Fibroblast of skin of right biceps (primary cell): Measurements from ENCODE around the gene CCDC12.

Source experiments
- DNase-seq: peaks from one replicate; pipeline ENCODE4 v3.0.0-alpha.2; 2013

Gene CCDC12

DNA sequence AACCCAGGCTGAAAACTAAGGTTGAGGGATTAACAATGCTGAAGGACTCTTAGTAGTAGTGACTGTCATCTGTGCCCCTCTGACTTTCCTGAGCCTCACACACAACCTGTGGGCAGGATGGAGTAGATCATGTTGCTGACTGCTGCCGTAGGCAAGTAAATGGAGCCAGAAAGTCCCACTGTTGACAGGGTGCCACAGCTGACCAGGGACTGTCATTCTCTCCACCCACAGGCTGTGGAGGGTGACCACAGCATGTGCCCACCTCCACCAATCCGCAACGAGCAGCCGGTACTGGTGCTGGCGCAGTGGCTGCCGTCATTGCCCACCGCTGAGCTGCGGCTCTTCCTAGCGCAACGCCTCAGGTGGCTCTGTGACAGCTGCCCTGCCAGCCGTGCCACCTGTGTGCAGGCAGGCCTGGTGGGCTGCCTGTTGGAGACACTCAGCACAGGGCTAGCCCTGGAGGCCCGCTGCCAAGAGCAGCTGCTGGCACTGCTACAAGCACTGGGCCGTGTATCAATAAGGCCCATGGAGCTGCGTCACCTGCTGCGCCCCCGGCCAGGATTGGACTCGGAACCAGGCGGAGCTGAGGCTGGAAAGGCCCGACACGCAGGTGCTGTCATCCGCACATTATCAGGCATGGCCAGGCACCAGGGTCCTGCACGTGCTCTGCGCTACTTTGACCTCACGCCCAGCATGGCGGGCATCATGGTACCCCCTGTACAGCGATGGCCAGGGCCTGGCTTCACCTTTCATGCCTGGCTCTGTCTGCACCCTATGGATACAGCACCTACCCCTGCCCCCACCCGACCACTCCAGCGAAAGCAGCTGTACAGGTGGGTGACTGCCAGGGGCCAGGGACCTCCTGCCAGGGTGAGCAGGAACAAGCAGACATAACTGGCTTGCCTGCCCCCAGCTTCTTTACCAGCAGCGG lies 18.5 kb upstream of the CCDC12 start:
- no peak for DNase-seq

DNA sequence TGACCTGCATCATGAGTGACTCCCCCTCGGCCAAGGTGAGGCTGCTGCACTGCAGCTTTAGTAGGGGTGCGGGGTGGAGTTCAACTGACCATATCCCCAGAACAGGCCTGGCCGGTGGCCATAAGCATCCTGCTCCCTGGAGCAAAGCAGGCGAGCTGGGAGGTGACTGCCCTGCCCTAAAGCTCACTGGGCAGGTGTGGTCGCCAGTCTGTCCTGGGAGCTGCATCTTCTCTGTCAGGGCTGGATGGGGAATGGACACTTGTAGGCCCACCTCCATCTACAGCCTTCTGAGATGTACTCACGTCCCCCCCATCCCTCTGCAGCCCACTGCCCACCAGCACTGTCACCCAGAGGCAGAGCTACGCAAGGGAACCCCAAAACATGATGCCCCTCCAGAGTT lies 17.4 kb upstream of the CCDC12 start:
- no peak for DNase-seq

DNA sequence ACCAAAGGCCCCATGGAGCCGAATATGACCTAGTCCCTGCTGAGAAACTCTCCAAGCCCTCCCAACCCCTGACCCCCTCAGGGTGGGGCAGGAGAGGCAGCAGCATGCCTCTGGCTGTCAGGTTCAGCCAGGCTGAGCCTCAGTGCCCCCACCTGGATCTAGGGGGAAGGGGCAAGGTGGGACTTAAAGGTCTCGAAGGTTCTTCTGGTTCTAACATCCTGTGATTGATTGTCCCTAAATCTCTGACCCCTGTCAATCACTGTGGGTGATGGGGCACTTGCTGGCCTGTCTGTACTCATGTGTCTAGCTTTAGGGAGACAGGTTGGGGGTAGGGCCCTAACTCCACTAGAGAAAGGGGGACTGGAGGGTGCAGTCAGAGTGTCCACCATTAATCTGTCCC lies 16.7 kb upstream of the CCDC12 start:
- DNase-seq, result no peak

DNA sequence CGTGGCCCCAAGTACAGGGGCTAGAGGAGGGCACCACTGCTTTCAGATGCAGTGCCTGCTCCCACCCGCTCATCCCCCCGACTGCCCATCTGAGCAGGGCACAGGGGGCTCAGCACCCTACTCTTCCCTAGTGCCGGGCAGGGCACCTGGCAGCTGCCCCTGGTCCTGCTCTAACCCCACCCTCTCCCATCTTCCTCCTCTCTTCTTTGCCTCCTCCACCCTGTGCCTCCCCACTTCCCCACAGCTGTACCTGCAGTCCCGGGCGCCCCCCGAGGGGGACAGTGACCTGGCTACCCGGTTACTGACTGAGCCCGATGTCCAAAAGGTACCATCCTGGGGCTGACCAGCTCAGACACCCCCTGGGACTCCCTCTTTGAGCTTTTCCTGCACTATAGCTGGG lies 15.7 kb upstream of the CCDC12 start:
- DNase-seq, result no peak

DNA sequence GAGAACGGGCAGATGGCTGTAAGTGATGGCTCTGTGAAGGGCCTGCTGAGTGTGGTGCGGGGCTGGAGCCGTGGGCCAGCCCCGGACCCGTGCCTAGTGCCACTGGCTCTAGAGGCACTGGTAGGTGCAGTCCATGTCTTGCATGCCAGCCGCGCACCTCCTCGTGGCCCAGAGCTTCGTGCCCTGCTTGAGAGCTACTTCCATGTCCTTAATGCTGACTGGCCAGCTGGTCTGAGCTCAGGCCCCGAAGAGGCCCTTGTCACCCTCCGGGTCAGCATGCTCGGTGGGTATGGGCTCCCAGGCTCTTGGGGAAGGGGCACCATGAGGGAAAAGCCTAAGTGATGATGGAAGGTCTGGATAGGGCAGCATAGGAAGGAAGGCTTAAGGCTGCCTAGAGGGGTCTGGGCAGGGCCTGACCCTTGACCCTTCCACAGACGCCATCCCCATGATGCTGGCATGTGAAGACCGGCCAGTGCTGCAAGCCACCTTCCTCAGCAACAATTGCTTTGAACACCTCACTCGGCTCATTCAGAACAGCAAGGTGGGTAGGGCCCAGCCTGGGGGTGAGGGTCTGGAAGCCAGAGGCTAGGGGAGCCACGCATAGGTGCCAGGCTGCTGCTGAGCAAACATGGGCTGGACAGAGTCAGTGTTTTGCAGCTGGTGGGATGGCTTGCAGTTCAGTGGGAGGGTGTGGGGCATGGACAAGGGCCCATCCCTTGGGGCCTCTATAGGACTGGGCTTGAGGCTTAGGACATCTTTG lies 15.0 kb upstream of the CCDC12 start:
- no peak for DNase-seq

DNA sequence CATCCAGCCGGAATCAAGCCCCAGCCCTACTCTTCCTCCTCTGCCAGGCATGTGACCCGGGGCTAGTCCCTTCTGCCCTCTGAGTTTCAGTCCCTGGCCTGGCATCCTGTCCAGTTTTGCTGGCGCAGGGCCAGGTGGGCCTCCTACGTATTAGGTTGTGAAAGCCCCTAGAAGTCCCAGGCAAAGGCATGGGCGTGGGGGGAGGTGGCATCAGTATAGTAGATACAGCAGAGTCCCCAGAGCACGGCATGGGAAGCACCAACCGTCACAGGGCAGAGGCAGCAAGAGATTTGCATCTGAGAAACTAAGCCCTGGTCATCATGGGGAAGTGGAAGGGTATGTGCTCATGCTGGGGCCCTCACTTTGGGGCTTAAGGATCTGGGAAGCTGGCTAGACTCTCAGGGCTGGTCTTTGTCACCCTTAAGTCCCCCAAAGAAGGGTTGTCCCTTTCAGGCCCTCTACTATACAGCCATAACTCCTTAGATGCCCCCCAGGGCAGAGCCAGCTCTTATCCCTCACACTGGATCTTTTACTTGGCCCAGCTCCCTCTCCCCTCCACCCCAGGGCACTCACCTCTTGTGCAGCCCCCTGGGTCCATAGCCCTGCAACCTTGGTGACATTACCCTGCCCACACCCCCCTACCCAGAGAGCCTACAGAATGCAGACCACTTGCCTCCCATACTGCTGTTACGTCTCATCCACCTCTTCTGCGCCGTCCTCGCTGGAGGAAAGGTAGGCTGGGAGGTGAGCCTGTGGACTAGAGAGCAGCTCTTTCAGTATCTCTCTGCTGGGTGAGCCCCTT lies 14.2 kb upstream of the CCDC12 start:
- no peak for DNase-seq

DNA sequence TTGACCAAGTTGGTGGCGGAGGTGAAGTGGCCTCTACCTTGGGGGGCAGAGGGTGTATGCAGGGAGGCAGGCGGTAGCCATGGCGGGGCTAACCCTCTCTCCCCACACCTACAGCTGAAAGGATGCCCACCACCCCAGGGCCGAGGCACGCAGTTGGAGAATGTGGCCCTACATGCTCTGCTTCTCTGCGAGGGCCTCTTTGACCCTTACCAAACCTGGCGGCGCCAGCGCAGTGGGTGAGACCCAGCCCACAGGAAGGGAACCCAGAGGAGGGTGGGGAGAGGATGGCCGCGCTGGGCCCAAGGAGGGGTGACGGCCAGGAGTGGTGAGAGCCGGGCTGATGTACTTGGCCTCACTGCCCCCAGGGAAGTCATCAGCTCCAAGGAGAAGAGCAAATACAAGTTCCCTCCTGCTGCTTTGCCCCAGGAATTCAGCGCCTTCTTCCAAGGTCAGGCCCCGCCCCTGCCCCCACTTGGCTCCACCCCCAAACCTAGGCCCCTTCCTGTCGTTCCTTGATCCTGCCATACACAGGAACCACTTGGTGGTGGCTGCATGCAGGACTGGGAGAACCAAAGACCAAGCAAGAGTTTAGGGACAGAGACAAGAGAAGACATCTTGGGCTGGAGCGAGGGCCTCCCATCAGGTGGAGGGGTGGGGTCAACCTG lies 12.7 kb upstream of the CCDC12 start:
- DNase-seq, result no peak

DNA sequence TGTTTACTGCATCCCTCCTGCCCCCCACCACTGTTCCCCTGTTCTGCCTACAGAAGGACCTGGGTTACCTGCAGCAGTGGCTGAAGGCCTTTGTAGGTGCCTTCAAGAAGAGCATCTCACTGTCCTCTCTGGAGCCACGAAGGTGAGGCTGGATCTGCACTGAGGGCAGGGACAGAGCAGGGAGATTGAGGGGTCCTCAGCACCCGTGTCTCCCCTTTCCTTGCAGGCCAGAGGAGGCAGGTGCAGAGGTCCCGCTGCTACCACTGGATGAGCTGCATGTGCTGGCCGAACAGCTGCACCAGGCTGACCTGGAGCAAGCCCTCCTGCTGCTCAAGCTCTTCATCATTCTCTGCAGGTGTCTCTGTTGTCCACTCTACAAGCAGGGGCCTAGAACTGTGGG lies 12.1 kb upstream of the CCDC12 start:
- DNase-seq, result no peak

DNA sequence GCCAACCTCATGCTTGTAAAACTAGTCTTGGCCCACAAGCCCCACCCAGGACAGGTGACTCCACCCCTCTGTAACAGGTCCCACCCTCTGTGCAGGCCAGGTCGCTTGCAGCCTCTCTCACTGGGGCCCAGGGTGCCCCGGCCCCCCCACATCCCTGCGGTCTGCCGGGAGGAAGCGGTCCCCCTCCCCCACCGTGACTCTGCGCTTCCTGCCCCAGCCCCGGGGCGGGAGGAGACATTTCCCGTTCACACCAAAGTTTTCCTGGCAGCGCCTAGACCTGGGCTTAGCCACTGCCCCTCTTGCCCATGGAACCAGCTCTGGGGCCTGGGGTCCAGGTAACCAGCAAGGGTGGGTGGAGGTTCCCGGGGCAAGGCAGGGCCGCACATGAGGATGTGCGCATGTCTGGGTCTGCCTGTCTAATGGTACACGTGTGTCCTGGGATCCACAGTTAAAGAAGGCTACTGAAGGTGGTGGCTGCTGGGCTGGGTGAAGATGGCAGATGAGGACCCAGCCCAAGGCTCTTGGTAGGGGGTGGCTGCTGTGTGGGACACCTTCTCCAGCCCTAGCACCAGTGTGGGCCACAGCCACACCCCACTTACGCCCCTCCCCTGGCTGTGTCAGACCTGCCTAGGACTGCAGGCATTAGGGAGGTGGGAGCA lies 11.3 kb upstream of the CCDC12 start:
- DNase-seq, result peak; percentile 55

DNA sequence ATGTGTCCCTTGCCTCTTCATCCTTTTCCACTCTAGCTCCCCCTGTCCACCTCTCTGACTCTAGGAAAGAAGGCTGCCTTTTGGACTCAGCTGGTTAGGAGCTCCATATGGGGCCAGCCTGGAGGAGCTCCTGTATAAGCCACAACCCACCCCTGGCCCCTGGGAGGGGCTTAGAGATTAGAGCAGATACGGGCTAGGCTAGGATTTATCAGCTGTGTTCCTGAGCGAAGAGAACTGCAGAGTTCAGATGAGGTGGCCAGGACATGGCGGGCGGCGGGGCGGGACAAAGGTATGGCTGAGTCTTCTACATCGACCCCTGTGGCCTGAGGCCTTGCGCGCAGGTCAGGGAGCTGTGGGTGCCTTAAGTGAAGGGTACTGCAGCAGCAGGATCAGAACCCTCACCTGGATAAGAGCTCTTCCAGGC lies 10.8 kb upstream of the CCDC12 start:
- no peak for DNase-seq

DNA sequence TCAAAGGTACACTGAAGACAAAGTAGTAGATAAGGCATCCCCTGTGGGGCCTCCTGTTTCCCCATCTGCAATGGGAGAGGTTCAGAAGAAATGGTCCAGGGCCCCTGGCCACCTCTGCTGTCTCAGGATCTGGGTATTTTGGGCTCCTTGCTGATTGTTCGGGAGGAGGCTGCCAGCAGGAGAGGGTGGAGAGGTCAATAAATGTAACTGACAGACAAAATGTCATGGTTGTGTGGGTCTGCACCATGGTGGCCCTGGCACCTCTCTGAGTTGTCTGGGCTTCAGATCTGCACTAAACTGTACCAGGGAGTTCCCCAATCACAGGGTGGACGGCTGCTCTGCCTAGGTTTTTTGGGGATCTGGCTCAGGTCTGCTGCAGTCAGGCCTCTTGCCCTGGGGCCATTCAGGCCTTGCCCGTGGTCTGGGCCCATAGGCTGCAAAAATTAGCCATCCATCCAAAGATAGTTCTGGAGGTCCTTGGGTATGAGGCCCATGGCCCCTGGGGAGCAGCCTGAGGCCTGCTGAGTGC lies 10.3 kb upstream of the CCDC12 start:
- DNase-seq, result no peak

DNA sequence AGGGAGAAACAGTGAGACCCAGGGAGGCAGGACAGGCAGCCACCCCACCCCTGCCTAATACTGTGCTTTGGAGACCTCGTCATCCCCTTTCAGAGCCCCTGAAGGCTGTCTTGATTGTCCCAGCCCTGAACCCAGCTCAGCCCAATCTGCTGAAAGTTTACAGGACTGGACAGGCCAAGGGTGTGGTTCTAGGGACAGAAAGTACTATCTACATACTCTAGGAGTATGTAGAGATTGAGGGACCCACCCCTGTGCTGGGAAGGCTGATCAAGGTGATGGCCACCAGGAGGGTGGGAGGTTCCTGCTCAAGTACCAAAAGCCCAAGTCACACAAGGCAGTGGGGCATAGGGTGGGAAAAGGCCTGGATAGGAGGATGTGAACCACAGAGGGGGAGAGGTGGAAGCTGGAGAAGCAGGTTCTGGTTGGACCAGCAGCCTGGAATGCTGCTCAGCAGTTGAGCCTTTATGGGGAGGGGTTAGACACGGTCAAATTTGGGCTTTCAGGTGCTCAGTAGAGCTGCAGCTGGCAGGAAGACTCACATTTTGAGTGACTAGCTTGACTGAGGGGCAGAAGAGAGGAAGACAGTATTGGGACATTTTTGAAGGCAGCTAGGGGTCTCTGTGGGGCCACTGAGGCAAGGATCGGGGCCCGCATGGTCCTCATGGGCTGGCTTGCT lies 9.6 kb upstream of the CCDC12 start:
- DNase-seq, result no peak

DNA sequence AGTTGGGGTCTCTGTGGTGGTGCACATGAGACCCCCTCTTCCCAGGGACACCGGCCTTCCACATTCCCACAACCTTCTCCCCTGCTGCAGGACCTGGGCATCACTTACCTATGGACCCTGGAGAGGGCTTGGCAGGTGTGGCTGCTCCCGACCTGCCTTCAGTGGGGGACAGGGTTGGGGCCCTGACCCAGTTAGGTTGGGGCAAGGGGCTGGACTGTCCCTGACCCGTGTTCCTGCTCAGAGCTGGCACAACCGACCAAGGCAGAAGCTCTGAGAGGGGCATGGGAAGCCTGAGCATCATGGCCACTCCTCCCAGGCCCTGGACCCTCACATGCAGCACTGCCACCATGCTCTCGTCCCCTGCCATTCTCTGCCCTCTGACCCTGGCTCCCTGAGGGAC lies 9.0 kb upstream of the CCDC12 start:
- no peak for DNase-seq

DNA sequence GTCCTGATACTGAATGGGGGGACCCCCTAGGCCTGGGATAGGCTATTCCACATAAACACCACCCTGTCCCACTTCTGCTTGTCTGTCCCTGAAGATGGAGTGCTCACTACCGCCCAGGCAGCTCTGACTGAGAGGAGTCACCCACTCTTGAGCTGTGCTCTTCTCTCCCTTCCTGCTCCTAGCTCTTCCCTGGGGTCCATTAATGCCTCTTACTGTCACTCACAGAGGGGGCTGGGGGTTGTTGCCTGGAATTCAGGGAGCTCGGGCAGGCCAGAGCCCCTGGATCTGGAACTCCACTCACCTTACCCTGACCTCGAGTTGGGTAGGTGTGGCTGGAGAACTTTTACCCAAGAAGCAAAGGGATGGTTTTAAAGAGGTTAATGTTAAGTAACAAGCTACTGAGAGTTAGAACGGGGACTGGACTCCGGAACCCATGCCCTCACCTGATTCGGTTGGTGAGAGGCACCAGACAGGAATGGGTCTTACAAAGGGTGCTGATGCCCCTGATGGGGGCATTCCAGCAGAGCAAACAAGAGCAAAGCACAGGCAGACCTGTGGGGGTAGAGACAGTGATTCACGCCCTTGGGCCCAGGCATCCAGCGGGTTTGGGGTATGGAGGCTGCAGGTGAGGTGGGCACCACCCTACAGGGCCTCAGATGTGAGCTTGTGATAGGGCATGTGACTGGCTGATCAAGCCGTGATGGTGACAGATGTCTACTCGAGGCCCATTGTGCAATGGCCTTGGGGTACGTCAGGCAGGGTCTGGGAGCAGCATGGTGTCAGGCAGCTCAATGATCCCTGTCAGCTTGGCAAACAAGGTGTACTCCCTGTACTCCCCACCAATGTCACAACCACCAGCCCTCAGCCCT lies 8.3 kb upstream of the CCDC12 start:
- no peak for DNase-seq

DNA sequence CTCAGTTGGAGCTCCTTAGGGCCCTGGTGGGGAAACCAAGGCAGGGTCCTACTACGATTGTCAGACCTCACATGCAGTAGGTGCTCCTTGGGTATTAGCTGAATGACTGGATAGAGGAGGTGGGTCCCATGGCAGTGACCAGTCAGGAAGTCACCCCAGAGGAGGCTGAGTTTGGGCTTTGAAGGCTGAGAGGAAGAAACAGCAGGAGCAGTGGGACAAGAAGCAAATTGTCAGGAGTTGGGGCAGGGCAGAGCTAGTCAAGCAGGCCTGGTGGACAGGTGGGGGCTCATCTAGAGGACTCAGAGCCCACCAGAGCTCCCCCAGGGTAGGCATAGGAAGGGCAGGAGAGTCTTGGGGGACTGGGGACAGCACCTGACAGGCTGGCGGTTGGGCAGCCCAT lies 6.0 kb upstream of the CCDC12 start:
- no peak for DNase-seq

DNA sequence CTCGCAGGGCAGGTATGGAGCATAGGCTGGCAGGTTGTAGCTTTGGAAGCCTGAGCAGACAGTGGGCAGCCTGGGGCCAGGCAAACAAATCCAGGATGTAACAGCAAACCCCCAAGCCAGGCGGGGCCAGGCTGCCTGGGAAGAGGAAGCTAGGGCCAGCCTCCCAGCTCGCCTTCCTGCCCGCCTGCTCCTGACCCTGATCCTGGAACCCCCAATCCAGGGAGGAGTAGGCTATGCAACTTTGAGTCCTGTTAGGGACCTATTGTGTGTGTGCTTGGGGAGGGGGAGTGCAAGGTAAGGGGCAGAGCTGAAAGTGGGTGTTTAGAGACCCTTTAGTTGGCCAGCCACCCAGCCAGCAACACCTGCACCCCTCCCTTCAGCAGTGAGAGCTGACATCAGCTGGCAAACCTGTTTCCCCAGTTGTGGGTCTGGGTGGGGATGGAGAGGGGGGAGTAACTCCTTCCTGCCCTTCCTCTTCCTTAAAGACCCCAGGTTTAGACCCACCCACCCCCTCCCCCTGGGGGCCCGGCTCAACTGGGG lies 5.5 kb upstream of the CCDC12 start:
- DNase-seq, result no peak

DNA sequence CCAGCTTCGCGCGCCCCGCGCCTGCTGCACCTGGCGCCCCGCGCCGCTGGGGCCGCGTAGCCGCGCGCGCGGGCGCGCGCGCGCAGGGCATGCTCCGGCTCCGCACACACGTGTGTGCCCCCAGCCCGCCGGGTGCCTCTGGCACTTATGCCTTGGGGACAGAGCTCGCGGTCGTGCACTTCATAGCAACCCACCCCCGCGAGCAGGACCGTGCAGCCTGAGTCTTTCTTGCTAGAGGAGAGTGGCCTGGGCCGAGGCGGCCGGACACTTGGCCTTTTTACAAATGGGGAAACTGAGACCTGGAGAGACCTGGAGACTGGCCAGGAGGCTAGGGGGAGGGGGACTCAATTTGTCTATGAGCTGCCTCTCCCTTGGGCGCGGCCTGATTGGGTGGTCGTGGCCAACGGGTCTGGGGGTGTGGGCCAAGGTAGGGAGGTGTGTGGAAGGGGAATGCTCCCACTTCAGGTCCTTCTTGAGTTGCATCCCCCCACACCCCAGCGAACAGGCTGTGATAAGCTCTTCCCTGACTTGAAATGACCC lies 3.5 kb upstream of the CCDC12 start:
- DNase-seq, result no peak

DNA sequence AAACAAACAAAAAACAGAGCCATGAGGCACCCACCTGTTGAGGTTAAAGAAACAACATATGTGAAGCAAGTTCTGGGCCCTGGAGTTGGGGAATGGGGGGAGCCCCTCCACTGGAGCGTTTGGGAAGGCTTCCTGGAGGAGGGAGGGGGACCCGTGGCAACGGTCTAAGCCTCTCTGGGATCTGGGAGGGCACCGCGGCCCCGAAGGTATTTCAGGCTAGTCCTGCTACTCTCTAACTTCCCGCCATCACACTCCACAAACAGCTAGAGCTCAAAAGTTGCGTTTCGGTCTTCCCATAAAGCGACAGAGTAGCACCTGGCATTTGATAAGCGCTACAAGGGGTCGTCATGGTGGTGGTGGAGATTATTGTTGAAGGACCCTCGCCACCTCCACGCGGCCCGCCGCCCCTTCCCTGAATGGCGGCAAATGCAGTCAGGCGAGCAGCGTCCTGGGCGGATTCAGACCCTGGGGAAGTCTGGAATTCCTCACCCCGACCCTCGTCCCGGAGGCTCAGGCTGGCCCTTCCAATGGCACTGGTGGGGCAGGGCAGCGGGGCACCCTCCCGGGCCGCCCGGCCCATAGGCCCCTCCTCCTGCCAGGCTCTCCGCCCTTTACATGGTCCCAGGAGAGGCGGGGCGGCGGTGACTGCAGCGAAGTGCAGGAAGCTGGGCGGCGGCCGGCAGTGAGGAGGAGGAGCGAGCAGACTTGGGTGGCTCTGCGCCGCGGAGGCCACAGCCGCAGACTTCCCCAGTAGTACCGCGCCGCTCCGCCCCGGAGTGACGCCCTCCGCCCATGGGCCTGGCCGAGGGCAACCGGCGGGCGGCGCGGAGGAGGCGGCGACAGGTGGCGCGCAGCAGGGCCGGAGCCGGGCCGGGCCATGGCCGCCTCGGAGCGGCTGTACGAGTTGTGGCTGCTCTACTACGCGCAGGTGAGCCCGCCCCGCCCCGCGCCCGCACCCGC lies 2.7 kb upstream of the CCDC12 start, which contains the start of gene NBEAL2:
TSS of gene NBEAL2 (plus strand) at position 682 of the 960 bp plus-strand sequence. CDS start at position 878, 196 bp downstream.
- DNase-seq, result peak; percentile 91
